ENCODE results near the gene CEMIP. TPM values are rescaled to one million over a fixed set of nuclear protein-coding genes. Genes with fewer than 3 reads are reported as not detected.

CEMIP gene
- total RNA-seq, 1 donor from 2014 or later: 0.23 TPM

Other genes with a start within 250 kb of the CEMIP start
- 33.4 TPM for gene ABHD17C, start 84.1 kb upstream of the CEMIP start, total RNA-seq
- gene MESD, start 210.4 kb downstream of the CEMIP start, total RNA-seq: 37.6 TPM
- gene TLNRD1, start 221.6 kb downstream of the CEMIP start, total RNA-seq: 15.1 TPM

Data from ureter (tissue), 1 donor.